Hematopoietic multipotent progenitor cell treated with erythropoietin and hydrocortisone succinate and interleukin-3 and kit ligand, for 6 days (in vitro differentiated cells): ENCODE results near the gene MCTP2.
"Not testable (repeated sequence)": the region's sequence is repeated elsewhere in the genome, so short reads cannot be mapped to it uniquely, and the experiment has no call there.

Source experiments
- DNase-seq: peaks from one replicate; pipeline ENCODE4 v3.0.0-alpha.2; 2015

MCTP2 gene

DNA sequence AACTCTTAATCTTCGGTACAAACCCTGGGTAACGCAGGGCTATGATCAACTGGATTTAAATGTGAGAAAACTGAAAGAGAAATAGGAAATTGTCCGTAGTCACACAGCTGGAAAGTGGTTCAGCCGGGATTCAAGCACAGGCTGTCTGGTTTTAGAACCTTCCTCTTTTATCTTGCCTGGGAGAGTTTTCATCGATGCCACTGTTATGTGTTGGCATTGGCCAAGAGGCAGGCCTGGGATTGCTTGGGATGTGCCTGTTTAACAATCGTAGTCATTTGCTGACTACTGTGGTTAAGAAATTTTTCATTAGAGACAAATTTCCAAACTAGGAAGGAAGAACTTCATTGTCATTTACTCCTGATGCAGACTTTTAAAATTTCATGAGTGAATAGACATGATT, 4.3 kb downstream of the MCTP2 start:
- DNase-seq, result no peak

DNA sequence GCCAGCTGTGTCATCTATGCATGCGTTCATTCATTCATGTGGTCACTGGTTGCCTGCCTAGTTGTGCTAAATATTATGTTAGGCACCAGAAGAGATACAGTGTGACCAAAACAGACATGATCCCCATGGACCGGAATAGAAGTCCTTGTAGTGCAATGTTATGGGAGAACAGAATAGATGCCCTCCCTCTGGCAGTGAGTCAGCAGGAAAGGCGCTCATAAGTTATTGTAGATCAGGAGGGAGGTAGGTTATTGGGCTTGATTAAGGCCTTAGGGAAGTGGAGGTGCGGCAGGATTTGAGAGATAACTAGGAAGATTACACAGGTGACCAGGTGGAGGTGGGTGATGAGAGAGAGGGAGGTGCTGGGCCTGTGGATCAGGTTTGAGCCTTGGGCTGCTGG, 5.2 kb downstream of the MCTP2 start:
- peak; percentile 59 for DNase-seq

DNA sequence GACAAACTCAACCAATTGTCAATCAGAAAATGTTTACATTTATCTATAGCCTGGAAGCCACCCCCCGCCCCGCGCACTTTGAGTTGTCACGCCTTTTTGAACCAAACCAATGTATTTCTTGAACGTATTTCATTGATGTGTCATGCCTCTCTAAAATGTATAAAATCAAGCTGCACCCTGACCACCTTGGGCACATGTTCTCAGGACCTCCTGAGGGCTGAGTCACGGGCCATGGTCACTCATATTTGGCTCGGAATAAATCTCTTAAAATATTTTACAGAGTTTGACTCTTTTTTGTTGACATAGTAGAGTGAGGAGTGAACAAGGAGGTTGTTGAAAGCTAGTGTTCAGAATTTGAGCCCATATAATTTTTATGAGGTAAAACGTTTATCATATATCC, 6.5 kb downstream of the MCTP2 start:
- DNase-seq, result no peak

DNA sequence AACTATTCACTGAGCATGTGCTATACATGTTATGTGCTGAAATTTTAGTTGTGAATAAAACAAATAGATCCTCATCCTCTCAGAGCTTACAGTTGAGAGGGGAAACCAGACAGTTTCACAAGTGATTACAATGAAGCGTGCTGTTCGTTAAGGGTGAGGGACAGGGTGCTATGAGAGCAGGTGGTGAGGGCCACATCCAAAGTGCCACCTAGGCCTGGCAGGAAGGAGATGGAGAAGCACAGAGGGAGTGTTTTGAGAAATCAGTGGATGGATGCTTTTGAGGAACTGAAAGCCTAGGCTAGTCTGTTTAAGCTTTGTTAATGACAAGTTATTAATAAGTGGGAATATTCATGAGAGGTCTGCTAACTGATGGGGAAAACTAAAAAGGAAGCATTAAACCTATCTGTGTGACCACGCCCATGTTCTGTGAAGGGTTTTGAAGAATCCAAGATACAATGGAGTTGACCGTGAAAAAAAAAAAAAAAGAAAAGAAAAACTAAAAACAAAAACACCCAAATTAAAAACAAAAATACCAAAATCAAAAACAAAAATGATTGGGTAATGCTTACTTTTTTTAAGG, 7.3 kb downstream of the MCTP2 start:
- DNase-seq, result peak; percentile 36

DNA sequence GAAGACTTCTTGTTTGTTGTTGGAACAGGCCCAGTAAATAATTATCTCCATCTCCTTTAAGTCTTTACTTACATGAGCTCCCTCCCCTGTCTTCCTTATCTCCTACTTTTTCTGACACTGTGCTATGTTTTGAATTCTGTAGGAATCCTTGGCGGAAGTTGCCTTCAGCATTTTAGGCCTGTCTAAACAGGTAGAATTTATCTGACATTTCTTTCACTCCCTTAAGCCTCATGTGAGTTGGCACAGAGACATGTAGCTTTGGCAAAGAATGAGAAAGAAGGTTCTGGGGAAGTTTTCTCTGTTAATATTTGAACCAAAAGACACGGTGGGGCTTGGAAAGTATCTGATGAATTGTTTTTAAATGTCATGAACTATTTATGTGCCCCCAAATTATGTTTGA, 8.1 kb downstream of the MCTP2 start:
- DNase-seq, result peak; percentile 30

DNA sequence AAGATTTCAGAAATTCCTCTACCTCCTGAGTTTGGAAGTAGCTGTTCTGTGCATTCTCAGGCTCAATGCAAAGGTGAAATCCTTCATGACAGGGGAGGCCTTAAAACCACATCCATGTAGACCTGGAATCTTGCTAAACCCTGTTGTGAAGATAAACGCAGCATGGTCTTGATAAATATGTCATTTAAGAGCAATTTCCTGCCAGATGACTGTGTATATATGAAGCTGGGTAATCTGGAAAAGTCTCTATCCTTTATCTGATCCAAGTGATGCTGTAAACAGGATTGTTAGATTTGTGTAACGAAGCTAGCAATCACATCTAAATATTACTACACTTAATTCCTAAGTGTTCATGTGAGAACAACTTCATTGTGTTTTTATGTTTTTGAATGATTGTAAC, 9.1 kb downstream of the MCTP2 start:
- DNase-seq, result no peak

DNA sequence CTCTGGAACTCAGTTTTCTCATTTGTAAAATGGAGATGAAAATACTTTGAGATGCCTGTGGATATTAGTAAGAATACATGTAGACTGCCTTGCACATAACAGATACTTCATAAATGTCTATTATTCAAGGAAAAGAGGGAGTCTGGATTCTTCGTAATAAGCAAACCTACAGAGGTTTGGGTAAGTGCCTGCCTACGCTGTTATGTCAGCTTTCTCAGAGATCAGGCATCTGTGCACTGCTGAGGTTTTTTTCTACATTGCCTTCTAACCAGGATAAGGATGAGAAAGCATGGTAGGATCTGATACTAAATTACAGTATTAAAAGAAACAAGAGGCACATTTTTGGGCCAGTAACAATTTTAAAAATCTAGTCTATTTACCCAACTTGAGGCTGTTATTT, 10.9 kb downstream of the MCTP2 start:
- DNase-seq, result no peak

DNA sequence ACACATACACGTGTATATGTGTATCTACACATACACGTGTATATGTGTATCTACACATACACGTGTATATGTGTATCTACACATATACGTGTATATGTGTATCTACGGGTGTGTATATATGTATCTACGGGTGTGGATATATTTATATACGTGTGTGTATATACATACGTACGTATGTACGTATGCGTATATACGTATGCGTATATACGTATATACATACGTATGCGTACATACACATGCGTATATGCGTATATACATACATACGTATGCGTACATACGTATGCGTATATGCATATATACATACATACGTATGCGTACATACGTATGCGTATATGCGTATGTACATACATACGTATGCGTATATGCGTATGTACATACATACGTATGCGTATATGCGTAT, 11.6 kb downstream of the MCTP2 start:
- DNase-seq, result not testable (repeated sequence)

DNA sequence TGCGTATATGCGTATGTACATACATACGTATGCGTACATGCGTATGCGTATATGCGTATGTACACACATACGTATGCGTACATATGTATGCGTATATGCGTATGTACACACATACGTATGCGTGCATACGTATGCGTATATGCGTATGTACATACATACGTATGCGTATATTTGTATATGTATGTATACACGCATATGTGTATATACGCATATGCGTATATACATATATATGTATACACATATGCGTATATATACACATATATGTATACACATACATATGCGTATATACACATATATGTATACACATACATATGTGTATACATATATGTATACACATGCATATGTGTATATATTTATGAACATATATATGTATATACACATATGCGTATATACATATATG, 12.1 kb downstream of the MCTP2 start:
- DNase-seq, result no peak

DNA sequence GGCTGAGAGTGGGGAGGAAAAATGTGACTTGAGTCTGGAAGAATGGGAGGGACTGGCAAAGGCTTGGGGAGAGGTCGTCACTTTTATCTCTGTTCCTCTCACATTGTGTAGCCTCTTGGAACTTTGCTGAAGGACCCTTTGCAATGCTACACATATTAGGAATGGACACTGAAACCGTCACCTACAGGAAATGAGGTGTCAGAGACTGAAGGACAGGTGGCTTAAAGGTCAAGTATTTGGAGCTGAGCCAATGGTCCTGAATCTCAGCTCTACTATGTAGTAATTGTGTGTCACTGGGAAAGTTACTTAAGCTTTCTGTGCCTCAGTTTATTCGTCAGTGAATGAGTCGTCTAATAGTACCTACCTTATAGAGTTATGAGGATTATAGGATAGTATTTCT, 14.7 kb downstream of the MCTP2 start:
- no peak for DNase-seq

DNA sequence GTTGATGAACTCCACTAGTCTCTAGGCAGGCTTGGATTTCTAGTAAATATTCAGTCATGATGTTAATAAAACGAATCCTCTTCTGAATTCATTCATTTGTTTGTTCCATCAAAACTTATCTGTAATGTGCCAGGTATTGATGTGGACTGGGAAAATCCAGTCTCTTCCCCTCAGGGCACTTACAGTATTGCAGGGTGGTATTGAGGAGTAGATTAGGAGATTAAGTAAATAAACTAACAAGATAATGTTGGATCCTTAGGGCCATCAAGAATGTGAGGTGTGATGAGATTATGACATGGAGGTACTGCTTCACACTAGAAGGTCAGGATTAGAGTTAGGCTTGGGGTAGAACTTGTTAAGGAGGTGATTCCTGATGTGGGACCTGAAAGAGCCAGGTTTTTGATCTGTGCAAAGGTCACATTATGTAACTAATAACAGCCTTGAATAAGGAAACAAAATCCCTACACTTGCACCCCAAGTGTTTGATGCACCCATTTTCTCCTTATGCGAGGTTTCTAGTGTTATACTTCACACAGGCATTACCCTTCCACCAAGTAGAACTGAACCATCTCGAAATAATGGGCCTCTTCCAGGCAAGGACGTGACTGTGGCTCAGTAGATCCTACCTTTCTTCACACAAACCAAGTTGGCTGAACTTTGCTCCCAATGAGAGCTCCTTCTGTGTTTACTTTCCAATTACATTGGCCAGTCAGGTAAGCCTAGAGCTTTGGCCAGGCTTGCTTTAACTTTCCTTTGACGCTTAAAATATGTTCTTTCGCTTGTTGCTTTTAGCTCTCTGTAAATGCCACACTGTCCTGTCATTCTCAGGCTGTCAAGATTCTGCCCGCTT, 16.7 kb downstream of the MCTP2 start:
- DNase-seq, result no peak

DNA sequence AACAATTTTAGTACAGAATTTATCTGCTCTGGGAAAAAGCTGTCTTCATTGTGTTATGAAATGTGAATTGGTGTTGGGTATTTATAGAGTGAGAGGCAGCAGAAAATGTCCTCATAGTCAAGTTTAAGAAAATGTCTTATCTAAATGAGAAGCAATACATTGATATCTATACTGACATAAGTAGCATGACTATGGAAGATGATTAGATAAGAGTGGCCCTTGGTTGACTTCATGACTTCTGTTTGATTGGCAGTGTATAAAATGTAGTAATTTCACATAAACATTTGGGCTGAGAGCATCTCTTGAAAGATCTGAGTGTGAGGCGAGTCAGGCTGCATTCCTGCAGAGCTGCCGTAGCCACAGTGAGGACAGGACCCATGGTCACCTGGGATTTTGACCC, 19.4 kb downstream of the MCTP2 start:
- peak; percentile 74 for DNase-seq

DNA sequence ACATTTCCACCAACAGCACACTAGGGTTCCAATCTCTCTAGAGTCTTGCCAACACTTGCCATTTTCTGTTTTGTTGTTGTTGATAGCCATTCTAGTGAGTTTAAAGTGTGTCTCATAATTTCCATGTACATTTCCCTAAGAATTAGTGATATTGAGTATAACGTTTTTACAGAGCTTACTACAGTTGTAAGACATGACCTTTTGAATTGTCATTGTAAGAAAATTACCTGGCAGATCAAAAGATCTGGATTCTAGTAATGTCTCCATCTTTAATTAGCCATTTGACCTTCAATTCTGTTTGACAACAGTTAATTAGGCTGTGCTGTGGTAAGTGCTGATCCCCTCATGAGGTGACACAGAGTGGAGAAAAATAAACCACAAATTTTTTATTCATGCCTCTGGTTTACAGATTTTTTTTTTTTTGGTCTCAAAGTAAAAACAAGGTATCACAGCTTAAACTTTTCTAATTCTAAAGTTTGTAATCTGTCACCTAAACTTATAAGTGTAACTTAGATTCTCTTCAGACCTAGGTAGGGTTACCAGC, 20.9 kb downstream of the MCTP2 start:
- no peak for DNase-seq

DNA sequence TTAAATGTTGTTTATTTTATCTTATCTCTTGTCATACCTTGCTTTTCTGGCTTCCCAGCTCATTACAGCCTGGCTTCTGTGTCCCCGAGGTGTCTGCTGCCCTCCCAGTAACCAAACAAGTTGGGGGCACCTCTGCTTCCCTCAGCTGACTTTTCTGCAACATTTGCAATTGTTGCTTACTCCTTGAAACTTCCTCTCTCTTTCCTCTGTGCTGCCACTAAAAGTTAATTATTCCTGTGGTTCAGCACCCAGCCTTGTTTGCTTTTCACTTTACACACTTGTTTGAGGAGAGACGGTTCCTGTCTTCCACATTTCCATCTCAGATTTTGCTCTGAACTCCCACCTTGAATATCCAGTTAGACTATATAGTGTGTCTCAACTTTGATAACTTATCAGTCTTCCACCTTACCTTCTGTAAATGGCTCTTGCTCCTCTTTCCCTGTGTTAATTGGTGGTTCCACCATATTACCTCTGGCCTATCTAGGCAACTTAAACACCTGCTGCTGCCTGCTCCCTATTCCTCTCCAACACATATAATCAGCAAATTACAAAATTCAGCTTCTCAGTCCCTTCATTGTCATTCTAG, 21.6 kb downstream of the MCTP2 start:
- peak; percentile 39 for DNase-seq

DNA sequence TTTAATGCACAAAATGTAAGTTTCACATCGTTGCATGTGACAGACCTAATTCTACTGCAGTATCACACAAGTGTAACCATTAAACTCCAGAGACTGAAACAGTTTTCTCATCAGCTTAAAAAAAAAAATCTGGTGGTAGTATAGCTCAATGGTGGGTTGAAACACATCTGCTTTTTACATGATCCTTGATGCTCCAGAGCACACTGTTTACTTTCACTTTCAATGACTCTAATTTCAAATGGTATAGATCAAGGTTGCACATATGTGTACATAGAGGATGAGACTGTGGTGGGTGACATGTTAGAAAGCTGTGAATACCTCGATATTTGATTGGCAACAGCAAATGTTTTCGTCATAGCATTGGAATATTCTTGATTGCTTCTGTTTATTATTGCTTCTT, 22.4 kb downstream of the MCTP2 start:
- DNase-seq, result no peak

DNA sequence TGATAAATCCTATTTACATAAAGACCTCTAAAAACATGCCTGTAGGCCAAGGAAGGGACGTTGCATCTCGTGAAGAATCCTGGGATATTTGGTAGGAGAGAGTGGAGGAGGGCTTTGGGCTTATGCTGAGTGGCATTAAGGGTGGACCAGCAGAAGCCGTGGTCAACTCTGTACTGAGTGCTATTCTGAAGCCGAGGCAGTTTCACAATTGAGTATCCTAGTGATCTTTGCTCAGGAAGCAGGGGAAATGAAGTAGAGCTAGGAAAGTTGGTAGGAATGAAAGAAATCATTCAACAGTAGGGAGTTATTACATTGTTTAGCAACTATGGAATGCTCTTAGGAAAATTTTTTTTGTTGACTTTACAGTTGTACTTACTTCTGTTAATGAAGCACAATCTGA, 24.2 kb downstream of the MCTP2 start:
- no peak for DNase-seq

DNA sequence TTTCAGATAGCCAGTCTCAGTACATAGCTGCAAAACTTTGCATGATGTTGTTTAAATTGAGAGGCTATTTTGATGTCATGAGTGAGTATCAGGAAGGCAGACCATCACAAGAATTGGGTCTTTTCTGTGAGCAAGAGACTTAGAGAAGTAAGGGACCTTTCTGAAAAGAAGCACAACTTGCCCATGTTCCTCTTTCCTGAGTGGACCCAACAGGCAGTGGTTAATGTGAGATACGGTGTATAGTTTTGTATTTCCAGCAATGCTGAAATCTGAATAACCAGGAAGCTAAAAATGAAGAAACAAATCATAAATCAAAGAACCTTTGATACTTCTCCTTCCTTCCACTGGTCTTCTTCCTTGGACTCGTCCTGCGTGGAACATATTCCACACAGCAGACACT, 25.1 kb downstream of the MCTP2 start:
- peak; percentile 37 for DNase-seq

DNA sequence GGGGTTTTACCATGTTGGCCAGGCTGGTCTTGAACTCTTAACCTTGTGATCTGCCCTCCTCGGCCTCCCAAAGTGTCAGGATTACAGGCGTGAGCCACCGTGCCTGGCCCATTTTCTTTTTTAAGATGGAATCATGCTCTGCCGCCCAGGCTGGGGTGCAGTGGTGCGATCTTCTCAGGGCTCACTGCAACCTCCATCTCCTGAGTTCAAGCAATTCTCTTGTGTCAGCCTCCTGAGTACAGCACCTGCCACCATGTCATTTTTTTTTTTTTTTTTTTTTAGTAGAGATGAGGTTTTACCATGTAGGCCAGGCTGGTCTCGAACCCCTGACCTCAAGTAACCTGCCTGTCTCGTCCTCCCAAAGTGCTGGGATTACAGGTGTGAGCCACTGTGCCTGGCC, 26.4 kb downstream of the MCTP2 start:
- DNase-seq, result not testable (repeated sequence)

DNA sequence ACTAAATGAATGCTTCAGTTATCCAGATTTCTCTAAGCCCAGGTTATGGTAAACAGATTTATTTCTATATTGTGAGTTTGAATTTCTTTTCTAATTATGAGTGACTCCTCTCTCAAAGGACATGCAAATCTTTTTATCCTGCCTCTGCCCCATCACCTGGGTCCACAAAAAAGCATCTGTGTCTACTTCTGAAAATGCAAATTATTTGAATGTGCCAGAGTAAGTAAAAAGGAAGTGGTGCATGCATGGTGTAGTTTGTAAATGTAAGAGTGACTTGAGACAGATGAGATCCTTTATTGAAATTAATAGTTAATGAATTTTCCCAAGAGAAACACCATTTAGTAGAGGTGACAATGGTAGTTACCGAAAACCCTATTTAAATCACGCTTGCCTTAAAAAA, 26.9 kb downstream of the MCTP2 start:
- no peak for DNase-seq

DNA sequence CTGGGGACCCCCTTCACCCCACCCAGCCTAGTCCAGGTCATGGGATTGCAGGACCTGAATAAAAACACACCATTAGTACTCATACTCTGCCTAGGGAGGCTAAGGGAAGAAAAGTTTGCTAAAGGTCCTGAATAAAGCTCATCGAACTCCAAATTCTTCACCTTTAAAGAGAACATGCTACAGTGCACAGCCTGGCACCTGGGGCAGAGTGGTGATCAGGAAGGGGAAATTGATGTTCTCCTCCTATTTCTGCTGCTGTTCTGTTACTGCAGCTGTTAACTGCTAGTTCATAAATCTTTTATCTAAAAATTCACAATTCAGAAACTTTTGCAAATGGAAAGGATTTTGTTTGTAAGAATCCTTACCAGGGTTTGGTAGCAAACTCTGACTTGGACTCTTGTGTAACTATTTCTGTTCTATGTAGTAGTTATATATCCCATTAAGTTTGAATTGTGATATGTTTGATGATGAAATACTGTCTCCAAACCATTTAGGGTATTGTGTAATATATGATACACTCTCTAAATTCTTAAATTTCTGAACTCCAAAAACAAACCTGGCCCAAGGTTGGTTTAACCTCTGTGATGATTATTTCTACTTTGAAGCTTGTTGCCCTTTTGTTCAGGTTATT, 27.9 kb downstream of the MCTP2 start:
- DNase-seq, result no peak

DNA sequence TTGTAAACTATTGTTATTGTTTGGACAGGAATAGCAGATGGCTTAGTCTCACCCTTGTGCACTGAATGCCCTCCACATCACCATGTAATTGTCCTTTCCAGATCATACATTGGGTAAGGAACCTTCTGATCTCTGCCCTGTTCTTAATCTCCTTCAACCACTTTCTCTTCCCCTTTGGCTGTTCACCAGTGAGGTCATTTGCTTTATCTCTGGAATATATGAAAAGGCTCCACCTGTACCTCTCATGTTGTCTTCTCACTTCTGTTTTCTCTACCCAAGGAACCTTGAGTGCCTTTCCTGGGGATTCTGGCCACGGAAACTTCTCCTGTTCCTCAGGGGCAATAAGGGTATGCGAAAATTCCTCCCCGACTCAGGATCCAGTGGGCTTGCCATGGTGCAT, 28.5 kb downstream of the MCTP2 start:
- no peak for DNase-seq

DNA sequence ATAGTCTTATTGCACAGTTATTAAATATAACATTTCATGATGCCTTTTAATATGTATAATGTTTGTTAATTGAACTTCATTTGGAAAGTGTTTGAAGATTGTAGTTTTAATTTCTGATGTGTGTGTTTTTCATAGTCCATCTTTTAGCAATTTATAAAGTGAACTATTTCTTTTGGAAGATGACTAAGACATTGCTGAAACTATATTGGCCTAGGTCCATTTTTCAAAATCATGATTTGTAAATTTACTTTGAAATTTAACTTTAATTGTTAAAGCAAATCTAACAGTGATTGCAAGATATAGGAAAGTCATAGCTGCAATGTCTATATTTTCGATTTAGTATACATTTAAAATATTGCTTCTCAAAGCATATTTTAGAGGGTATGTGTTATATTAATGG, 30.8 kb downstream of the MCTP2 start:
- DNase-seq, result no peak
